HG03135 (cell line): ENCODE data around the gene SLC39A3.

Experiments used
- ATAC-seq: cut with Tn5 transposase; IDR thresholded peaks from one replicate; pipeline ENCODE4 v1.9.1; 2021; ENCODE audit warnings: mild to moderate bottlenecking, moderate library complexity; ENCODE audit not compliant: unreplicated experiment

The SLC39A3 gene

DNA sequence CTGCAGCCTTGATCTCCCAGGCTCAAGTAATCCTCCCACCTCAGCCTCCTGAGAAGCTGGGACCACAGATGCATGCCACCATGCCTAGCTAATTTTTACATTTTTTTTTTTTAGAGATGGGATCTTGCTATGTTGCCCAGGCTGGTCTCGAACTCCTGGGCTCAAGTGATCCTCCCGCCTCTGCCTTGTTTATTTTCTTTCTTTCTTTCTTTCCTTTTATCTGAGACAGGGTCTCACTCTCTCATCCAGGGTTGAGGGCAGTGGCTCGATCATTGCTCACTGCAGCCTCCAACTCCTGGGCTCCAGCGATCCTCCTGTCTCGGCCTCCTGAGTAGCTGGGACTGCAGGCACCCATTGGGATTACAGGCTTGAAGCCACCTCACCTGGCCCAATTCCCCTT lies 33.6 kb downstream of the SLC39A3 start:
- ATAC-seq: no peak

DNA sequence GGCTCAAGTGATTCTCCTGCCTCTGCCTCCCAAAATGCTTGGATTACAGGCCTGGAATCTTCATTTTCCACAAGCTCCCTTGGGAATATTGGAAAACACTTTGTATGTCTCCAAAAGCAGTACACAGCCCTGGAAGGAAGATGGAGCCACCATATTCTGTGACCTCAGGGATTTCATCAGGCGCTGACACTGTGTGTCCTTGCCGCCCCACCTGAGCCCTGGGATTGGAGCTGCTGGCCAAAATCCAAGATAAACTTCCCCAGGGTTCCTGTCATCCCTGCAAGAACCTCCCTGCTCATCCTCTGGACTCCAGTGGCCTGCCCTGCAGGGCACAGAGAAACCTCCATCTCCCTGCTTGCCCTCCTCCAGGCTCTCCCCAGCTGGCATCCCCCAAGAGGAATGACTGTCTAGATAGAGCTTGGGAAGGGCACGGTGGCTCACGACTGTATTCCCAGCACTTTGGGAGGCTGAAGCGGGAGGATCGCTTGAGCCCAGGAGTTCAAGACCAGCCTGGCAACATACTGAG lies 36.1 kb downstream of the SLC39A3 start:
- ATAC-seq: no peak

DNA sequence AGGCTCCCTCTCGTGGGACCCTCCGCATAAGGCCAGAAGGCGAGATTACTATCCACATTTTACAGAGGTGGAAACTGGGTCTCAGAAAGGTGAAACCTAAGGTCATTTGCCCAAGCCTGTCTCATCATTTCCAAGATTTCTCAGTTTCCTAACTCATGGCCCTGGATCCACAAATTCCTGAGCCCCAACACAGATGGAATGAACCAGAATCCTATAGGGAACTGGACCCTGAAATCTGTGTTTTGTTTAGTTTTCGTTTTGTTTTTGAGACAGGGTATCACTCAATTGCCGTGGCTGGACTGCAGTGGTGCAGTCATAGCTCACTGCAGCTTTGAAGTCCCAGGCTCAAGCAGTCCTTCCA lies 36.8 kb downstream of the SLC39A3 start:
- no peak for ATAC-seq

DNA sequence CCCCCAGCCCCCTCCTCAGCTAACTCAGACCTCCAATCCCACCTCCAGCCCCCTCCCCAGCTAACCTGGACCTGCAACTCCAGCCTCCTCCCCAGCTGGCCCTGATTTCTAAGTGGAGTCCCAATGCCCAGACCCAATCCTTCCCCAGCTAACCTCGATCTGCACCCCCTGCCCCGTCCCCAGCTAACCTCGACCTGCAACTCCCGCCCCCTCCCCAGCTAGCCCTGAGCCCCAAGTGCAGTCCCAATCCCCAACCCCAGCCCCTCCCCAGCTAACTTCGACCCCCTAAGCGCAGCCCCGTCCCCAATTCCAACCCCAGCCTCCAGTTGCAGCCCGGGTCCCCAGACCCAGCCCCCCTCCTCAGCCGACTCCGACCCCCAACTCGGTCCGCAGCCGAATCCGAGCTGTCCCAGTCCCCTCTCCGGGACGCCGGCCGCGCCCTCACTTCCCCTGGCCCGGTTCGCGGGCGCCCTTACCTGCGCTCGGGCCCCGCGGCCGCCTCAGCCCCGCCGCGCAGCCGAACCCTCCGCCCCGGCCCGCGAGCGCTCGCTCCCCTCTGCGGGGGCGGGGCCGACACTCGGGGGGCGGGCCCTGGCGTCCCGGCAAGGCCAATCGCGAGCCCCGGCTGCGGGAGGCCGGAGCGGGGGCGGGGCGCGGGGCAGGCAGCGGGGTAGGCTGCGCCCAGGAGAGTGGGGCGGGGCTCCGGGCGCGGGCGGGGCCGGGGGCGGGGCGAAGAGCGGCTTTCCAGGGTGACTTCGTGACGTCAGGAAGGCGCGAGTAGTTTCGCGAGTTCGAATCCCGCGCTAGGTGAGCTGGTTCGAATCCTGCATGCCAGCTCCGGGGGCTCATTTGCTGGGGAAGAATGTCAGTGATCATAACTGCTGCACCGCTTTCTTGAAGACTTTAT lies 37.4 kb downstream of the SLC39A3 start, which contains the start of gene GNG7:
GNG7 (minus strand) TSS at position 525 of the 907 bp plus-strand sequence. CDS start 182,006 bp downstream, outside the sequence.
- ATAC-seq: peak; percentile 60

DNA sequence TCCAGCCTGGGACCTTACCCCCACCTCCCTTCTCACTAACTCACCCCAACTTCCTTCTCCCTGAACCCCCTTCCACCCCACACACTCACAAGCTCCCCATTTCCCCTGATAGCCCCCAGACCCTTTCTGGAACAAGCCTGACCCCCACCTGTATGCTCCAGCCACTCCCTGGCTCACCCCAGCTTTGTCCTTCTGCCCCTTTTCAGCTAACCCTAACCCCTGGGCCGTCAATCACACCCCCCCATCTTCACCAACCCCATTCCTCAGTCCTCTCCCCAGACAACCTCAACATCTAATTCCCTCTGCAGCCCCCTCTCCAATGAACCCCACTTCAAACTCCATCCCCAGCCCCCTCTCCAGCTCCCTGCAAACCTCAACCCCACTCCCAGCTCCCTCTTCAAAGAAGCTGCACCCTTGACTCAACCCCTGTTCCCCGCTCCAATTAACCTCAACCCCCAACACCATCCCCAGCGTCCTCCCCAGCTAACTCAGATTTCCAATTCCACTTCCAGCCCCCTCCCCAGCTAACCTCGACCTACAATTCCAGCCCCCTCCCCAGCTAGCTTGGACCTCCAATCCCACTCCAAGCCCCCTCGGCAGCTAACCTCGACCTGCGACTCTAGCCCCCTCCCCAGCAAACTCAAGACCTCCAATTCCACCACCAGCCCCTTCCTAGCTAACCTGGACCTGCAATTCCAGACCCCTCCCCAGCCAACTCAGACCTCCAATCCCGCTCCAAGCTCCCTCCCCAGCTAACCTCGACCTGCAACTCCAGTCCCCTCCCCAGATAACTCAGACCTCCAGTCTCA lies 38.3 kb downstream of the SLC39A3 start:
- ATAC-seq: no peak

DNA sequence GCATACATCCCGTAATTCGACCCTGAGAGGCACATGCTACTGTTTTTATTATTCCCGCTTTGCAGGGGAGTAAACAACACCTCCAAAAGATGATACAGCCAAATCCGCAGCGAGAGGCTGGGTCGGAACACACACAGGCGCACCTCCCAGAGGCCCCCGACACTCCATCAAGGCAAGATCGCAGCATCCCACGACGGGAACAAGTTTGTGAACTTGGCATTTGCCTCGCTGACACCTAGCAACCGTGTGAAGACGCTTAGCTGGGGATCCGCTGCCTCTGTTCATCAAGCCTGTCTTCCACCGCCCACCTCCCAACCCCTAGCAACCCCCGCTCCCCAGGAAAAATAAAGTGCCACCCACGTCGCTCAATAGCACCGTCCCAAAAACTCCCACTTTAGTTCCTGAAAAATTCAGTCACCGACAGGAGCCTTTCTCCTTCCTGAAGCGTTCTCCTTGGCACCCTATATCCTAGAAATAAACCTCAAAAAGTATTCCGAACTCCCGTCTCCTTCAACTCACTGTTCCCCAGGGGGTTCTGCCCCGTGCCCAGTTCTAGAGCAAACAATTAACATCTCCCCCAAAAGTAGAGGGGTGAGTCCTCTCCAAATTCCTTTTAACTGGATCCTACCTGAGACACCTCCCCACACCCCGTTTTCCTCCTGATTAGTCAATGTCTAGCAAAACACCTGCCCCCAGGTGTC lies 39.0 kb downstream of the SLC39A3 start:
- ATAC-seq: no peak

DNA sequence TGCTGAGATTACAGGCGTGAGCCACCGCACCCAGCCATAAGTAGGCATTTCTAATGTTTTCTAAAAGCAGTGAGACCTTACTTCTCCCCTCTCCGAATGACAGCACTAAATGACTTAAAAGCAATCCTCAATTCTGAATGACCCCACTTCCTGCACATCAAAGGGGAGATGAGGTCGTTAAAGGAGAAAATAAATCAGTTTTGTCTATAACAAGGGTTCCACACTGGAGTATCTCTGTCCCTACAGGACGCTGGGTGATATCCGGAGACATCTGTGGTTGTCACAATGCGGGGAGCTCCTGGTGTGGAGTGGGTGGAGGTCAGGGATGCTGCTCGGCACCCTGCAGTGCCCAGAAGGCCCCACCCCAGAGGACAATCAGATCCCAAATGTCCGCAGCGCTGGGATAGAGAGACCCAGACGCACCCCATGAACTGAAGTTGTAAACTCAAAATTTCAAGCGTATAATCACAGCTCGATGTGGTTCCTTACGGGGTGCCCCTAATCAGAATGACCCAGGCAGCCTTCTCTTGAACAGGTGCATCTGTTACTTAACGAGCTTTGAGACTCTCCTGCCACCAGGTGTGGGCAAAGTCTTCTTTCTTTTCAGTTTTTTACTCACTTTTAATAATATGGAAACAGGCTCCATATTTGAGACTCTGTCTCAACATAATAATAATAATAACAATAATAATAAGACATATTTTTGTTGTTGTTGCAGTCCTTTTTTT lies 40.2 kb downstream of the SLC39A3 start:
- ATAC-seq: no peak

DNA sequence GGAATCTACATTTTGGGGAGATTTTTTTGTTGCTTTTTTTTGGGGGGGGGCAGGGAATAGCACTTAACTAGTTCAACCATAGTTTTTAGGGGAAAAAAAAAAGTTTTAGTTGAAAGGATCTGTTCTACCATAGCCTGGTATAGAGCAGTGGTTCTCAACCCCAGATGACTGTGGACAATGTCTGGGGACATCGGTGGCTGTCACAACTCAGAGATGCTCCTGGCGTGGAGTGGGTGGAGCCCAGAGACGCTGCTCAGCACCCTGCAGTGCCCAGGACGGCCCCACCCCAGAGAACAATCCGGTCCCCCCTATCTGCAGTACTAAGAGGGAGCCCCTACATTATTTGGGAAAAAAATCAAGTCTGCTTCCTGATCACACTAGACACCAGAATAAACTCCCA lies 45.6 kb downstream of the SLC39A3 start:
- ATAC-seq: no peak

DNA sequence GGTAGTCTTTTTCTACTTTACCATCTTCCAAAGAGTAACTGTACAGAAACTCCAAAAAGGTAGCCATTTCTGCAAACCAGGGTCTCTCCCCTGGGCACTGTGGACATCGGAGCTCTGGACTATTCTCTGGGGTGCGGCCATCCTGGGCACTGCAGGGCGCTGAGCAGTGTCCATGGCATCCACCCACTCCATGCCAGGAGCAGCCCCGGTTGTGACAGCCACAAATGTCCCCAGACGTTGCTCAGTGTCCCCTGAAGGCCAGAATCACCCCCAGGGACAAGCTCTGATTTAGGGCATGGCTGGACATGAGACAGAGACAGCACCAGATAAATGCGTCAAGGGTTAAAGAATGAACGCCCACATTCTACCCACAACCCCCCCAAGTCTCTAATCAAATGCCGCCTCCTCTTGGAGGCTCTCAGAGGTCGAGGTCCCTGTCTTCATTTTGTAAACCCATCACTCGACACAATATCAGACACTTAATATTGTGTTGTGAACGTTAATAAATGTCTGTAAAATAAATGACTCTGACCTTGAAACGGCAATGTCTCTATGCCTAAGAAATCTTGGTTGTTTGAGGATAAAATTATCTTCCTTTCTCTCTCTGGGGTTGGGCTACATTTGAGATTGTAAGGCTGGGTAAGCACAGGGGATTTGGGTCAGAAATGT lies 46.2 kb downstream of the SLC39A3 start:
- no peak for ATAC-seq

DNA sequence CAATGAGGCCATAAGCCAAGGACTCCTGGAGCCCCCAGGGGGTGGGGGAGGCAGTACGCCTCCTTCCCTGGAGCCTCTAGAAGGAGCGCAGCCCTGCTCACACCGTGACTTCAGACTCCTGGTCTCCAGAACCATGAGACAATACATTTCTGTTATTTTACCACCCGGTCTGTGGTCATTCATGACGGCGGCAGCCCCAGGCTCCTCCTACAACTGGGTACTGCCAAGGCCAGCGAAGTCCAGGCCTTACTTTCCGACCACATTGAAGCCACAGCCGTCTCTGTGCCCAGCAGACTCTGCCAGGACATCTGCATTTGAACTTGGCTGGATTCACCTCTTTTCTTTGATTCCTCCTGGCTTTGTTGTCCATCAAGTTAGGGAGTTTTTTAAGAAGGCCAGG lies 47.9 kb downstream of the SLC39A3 start:
- no peak for ATAC-seq

DNA sequence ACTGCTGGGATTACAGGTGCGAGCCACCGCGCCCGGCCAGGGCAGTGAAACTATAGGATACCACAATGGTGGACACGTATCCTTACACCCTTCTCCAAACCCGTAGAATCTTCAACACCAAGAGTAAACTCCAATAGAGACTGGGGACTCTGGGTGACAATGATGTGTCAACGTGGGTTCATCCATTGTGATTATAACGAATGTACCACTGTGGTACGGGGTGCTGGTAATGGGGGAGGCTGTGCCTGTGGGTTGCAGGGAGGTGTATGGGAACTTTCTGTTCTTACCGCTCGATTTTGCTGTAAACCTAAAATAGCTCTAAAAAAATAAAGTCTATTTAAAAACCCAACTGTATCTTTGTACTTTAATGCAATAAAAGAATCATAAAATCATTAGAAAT lies 49.0 kb downstream of the SLC39A3 start:
- ATAC-seq: no peak

DNA sequence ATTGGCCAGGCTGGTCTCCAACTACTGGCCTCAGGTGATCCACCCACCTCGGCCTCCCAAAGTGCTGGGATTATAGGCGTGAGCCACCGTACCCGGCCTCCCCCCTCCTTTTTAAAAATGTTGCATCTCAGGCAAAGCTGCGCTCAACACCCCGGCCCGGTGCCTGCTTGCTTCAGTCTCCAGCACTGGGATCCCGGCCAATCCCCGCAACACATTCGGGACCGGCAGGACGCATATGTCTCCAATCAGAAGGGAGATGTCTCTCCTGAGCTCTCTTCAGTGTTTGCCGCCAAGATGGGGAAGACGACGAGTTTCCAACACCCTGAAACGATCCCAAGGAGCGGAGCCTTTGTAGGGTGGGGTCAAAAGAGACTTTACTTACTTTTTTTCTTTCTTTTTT lies 53.5 kb downstream of the SLC39A3 start:
- ATAC-seq: no peak

DNA sequence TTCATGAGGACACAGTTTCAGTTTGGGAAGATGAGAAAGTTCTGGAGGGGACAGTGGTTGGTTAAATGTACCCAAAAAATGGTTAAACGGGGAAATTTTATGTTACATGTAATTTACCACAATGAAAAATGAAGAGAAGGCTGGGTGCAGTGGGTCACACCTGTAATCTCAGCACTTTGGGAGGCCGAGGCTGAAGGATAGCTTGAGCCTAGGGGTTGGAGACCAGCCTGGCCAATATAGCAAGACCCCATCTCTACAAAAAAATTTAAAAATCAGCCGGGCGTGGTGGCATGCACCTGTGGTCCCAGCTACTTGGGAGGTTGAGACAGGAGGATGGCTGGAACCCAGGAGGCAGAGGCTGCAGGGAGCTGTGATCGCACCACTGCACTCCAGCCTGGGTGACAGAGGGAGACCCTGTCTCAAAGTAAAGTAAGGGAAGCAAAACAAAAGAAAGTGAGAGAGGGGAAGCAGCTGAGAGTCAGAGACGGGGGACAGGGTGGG lies 54.6 kb downstream of the SLC39A3 start:
- no peak for ATAC-seq

DNA sequence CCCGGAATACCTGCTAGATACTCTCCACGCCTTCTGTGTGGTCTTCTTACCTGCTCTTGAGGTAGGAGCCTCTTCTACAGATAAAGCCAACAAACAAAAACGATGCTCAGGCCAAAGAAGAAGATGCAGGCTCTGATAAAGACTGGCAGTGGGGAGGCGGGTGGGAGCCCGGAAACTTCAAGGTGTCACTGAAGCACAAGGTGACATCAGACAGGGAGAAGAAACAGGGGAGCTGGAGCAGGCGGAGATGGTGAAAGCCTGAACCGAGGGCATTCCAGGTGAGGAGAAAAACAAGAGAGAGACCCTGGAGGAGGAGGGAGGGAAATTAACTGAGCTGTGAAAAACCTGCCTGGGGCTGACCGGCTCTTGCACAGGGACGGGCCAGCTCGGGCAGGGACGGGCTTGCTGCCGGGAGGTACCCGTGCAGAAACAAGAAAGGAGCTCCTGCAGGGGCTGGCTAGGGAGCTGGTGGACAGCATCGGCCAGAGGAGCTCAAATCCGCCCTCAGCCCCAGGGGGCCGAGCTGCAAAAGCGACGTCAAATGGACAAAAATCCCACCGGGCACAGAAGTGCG lies 56.3 kb downstream of the SLC39A3 start:
- no peak for ATAC-seq
